ENCODE measurements around the gene MYT1.

MYT1 gene

GRCh38 chr20:64140061-64140931 is 24.0 kb upstream of the MYT1 start:
- no peak for DNase-seq

- no peak for DNase-seq
Observed at GRCh38 chr20:64140956-64141355, 23.3 kb upstream of the MYT1 start.

GRCh38 chr20:64142590-64142989 is 21.7 kb upstream of the MYT1 start:
- no peak for DNase-seq

GRCh38 chr20:64143018-64143801 is 21.0 kb upstream of the MYT1 start:
- DNase-seq, result no peak

GRCh38 chr20:64144144-64144912 is 19.9 kb upstream of the MYT1 start:
- DNase-seq, result no peak

GRCh38 chr20:64145458-64146300 is 18.6 kb upstream of the MYT1 start:
- no peak for DNase-seq

- DNase-seq, result no peak
Observed at GRCh38 chr20:64146301-64146935, 17.8 kb upstream of the MYT1 start.

GRCh38 chr20:64146936-64147477 is 17.2 kb upstream of the MYT1 start:
- no peak for DNase-seq

- DNase-seq, result no peak
Observed at GRCh38 chr20:64148581-64148980, 15.7 kb upstream of the MYT1 start.

- no peak for DNase-seq
Observed at GRCh38 chr20:64149141-64149540, 15.1 kb upstream of the MYT1 start.

GRCh38 chr20:64149809-64150560 is 14.3 kb upstream of the MYT1 start:
- no peak for DNase-seq

GRCh38 chr20:64150756-64151632 is 13.3 kb upstream of the MYT1 start:
- DNase-seq, result no peak

GRCh38 chr20:64151633-64152530 is 12.4 kb upstream of the MYT1 start:
- no peak for DNase-seq

GRCh38 chr20:64152906-64153305 is 11.3 kb upstream of the MYT1 start:
- no peak for DNase-seq

GRCh38 chr20:64153410-64153809 is 10.8 kb upstream of the MYT1 start:
- DNase-seq, result no peak

GRCh38 chr20:64153861-64154589 is 10.2 kb upstream of the MYT1 start:
- DNase-seq, result no peak

GRCh38 chr20:64154590-64155257 is 9.5 kb upstream of the MYT1 start:
- no peak for DNase-seq
